Tibial nerve (tissue), 3 donors: ENCODE measurements around the gene ZNF175.

Source experiments
- CTCF ChIP-seq, 5 experiments: fragments of 200-600 bp in 3 of 5; fragments of 450-650 bp in 2 of 5; sonication (generic) in 3 of 5; IDR thresholded peaks; one replicate each; pipeline ENCODE4 v1.5.1; 2016 to 2019; ENCODE audit warnings: antibody characterized with exemption in 5 of 5, mild to moderate bottlenecking in 3 of 5, moderate library complexity in 2 of 5
- POLR2A ChIP-seq, 2 donors: fragments of 450-650 bp; IDR thresholded peaks; one replicate each; pipeline ENCODE4 v1.6.1; 2017; ENCODE audit warnings: antibody characterized with exemption in 2 of 2, mild to moderate bottlenecking in 2 of 2, moderate library complexity in 2 of 2

- no peak for TF ChIP-seq CTCF (IDR thresholded peaks at IDR 0.05)
- TF ChIP-seq POLR2A (IDR thresholded peaks at IDR 0.05): no peak
Measured at GRCh38 chr19:51602189-51602854, 31.2 kb downstream of the ZNF175 start.
